IMR-90 (cell line): ENCODE measurements around the gene TMOD2. TPM values are rescaled to one million over a fixed set of nuclear protein-coding genes. Genes with fewer than 3 reads are reported as not detected.

ENCODE experiments used
- ATAC-seq: fragments of 200-7000 bp; cut with Tn5 transposase; 2 replicates; pipeline ENCODE4 v1.9.1; 2020; ENCODE audit warnings: low read depth, mild to moderate bottlenecking, moderate library complexity
- BruUV-seq: library from RNA; stranded (reverse); fragments of 400-500 nt; replicated peaks from 2 replicates; lab custom pipeline; 2021; lab: Mats Ljungman, UMichigan
- CTCF ChIA-PET: fragments of 300-600 bp; formaldehyde crosslinking; extraction: SDS; loops from one replicate; lab custom pipeline; 2021; ENCODE audit warnings: antibody characterized with exemption; lab: Yijun Ruan, JAX
- POLR2A ChIA-PET: fragments of 300-600 bp; sonication (Branson Sonifier 250); formaldehyde crosslinking; loops from one replicate; lab custom pipeline; 2022; ENCODE audit warnings: antibody characterized with exemption; ENCODE audit not compliant: unreplicated experiment; lab: Charles Lee
- DNase-seq: peaks from one replicate; pipeline ENCODE4 v3.0.0; 2013
- H2AFZ ChIP-seq: replicated peaks from 2 replicates; pipeline ENCODE3; 2013; ENCODE audit warnings: low read length, mild to moderate bottlenecking; ENCODE audit not compliant: poor library complexity
- H2AK5ac ChIP-seq: 2 replicates; pipeline ENCODE4 v1.6.1; 2013; ENCODE audit warnings: low read depth, low read length, inconsistent platforms
- H2AK9ac ChIP-seq: replicated peaks from 2 replicates; pipeline ENCODE3; 2013; ENCODE audit warnings: mild to moderate bottlenecking, low read depth, low read length, moderate library complexity; ENCODE audit not compliant: poor library complexity
- H2BK120ac ChIP-seq: 2 replicates; pipeline ENCODE4 v1.6.1; 2013; ENCODE audit warnings: low read depth, low read length, inconsistent platforms
- H2BK15ac ChIP-seq: 3 replicates; pipeline ENCODE4 v1.6.1; 2013; ENCODE audit warnings: low read depth, low read length, inconsistent platforms
- H2BK20ac ChIP-seq: 2 replicates; pipeline ENCODE4 v1.6.1; 2013; ENCODE audit warnings: low read depth, mild to moderate bottlenecking, inconsistent platforms, low read length, moderate library complexity
- H2BK5ac ChIP-seq: 2 replicates; pipeline ENCODE4 v1.6.1; 2013; ENCODE audit warnings: mild to moderate bottlenecking, low read depth, low read length, inconsistent platforms; ENCODE audit not compliant: poor library complexity, severe bottlenecking
- H3K14ac ChIP-seq: replicated peaks from 2 replicates; pipeline ENCODE4 v1.6.1; 2013; ENCODE audit warnings: low read depth, low read length, inconsistent platforms
- H3K18ac ChIP-seq: 2 replicates; pipeline ENCODE4 v1.6.1; 2013; ENCODE audit warnings: low read depth, low read length, control low read depth
- H3K23ac ChIP-seq: 2 replicates; pipeline ENCODE4 v1.6.1; 2013; ENCODE audit warnings: low read depth, low read length, inconsistent platforms
- H3K27ac ChIP-seq: 2 replicates; pipeline ENCODE4 v1.5.1; 2013; ENCODE audit warnings: mild to moderate bottlenecking, control low read depth, low read length; ENCODE audit not compliant: insufficient read depth
- H3K27me3 ChIP-seq: 2 replicates; pipeline ENCODE4 v1.6.1; 2013; ENCODE audit warnings: low read length; ENCODE audit not compliant: control insufficient read depth, insufficient read depth
- H3K36me3 ChIP-seq: 2 replicates; pipeline ENCODE4 v1.6.1; 2013; ENCODE audit warnings: low read length, mixed read lengths; ENCODE audit not compliant: control insufficient read depth, insufficient read depth
- H3K4ac ChIP-seq: 2 replicates; pipeline ENCODE4 v1.6.1; 2013; ENCODE audit warnings: low read depth, low read length, inconsistent platforms
- H3K4me1 ChIP-seq: 2 replicates; pipeline ENCODE4 v1.6.1; 2013; ENCODE audit warnings: low read length, mixed read lengths; ENCODE audit not compliant: control insufficient read depth, insufficient read depth
- H3K4me2 ChIP-seq: 2 replicates; pipeline ENCODE4 v1.6.1; 2013; ENCODE audit warnings: low read depth, mild to moderate bottlenecking, control low read depth, low read length, moderate library complexity
- H3K4me3 ChIP-seq: 2 replicates; pipeline ENCODE4 v1.5.1; 2013; ENCODE audit warnings: low read depth, mild to moderate bottlenecking, control low read depth, low read length, moderate library complexity; ENCODE audit not compliant: insufficient read depth
- H3K56ac ChIP-seq: 2 replicates; pipeline ENCODE4 v1.6.1; 2013; ENCODE audit warnings: low read length, inconsistent platforms; ENCODE audit not compliant: insufficient read depth; ENCODE audit errors: extremely low read depth
- H3K79me1 ChIP-seq, 2 experiments: 2 replicates each; pipeline ENCODE4 v1.6.1; 2013; ENCODE audit warnings: low read length in 2 of 2, inconsistent platforms in 1 of 2, low read depth in 1 of 2
- H3K9ac ChIP-seq: 2 replicates; pipeline ENCODE4 v1.6.1; 2013; ENCODE audit warnings: low read depth, low read length, control low read depth
- H3K9me1 ChIP-seq: 2 replicates; pipeline ENCODE4 v1.6.1; 2013; ENCODE audit warnings: low read length, inconsistent platforms; ENCODE audit not compliant: insufficient read depth
- H3K9me3 ChIP-seq: 2 replicates; pipeline ENCODE4 v1.6.1; 2013; ENCODE audit warnings: low read length; ENCODE audit not compliant: control insufficient read depth, insufficient read depth
- H4K20me1 ChIP-seq: 2 replicates; pipeline ENCODE4 v1.6.1; 2013; ENCODE audit warnings: low read length, inconsistent platforms; ENCODE audit not compliant: insufficient read depth
- H4K5ac ChIP-seq: 2 replicates; pipeline ENCODE4 v1.6.1; 2013; ENCODE audit warnings: mild to moderate bottlenecking, low read depth, low read length, control low read depth
- H4K8ac ChIP-seq, 2 experiments: 2 replicates each; pipeline ENCODE4 v1.6.1; 2013; ENCODE audit warnings: low read depth in 2 of 2, low read length in 2 of 2, control low read depth in 1 of 2, inconsistent platforms in 1 of 2
- H4K91ac ChIP-seq: 2 replicates; pipeline ENCODE4 v1.6.1; 2013; ENCODE audit warnings: low read depth, low read length, inconsistent platforms; ENCODE audit not compliant: insufficient read depth
- BHLHE40 ChIP-seq: fragments of 150-350 bp; IDR thresholded peaks from 2 replicates; pipeline ENCODE4 v1.6.1; 2016; ENCODE audit warnings: mild to moderate bottlenecking, low read depth, low read length
- CEBPB ChIP-seq: IDR thresholded peaks from 2 replicates; pipeline ENCODE4 v1.6.1; 2012; ENCODE audit warnings: low read depth, low read length, improper control_type of control experiment
- CHD1 ChIP-seq: IDR thresholded peaks from 2 replicates; pipeline ENCODE4 v1.6.1; 2012; ENCODE audit warnings: low read depth, low read length, improper control_type of control experiment
- FOS ChIP-seq: fragments of 150-350 bp; IDR thresholded peaks from 2 replicates; pipeline ENCODE4 v1.6.1; 2016; ENCODE audit warnings: low read depth, low read length
- MAFK ChIP-seq: IDR thresholded peaks from 2 replicates; pipeline ENCODE4 v1.6.1; 2012; ENCODE audit warnings: low read depth, low read length, improper control_type of control experiment
- MAZ ChIP-seq: IDR thresholded peaks from 2 replicates; pipeline ENCODE4 v1.6.1; 2012; ENCODE audit warnings: low read depth, mild to moderate bottlenecking, low read length, improper control_type of control experiment, moderate library complexity, borderline replicate concordance
- MXI1 ChIP-seq: IDR thresholded peaks from 2 replicates; pipeline ENCODE4 v1.6.1; 2012; ENCODE audit warnings: low read depth, mild to moderate bottlenecking, low read length, moderate library complexity, borderline replicate concordance
- NFE2L2 ChIP-seq: fragments of 150-350 bp; IDR thresholded peaks from 2 replicates; pipeline ENCODE4 v1.6.1; 2016; ENCODE audit warnings: low read depth, mild to moderate bottlenecking, low read length
- POLR2A ChIP-seq: IDR thresholded peaks from 2 replicates; pipeline ENCODE4 v1.6.1; 2012; ENCODE audit warnings: mild to moderate bottlenecking, low read depth, low read length
- RAD21 ChIP-seq: IDR thresholded peaks from 2 replicates; pipeline ENCODE4 v1.6.1; 2012; ENCODE audit warnings: low read length, improper control_type of control experiment
- RCOR1 ChIP-seq: IDR thresholded peaks from 2 replicates; pipeline ENCODE4 v1.6.1; 2012; ENCODE audit warnings: mild to moderate bottlenecking, low read length, improper control_type of control experiment; ENCODE audit not compliant: insufficient replicate concordance
- RFX5 ChIP-seq: IDR thresholded peaks from 2 replicates; pipeline ENCODE4 v1.8.0; 2012; ENCODE audit warnings: low read depth, mild to moderate bottlenecking, low read length, moderate library complexity
- SMC3 ChIP-seq: fragments of 150-350 bp; IDR thresholded peaks from 2 replicates; pipeline ENCODE4 v1.6.1; 2016; ENCODE audit warnings: low read depth, mild to moderate bottlenecking, antibody characterized with exemption, low read length, moderate library complexity
- WGBS, 2 experiments: methylation state at CpG; one replicate each; pipeline versions ENCODE4 v1.1.5 to v1.1.7; 2013; ENCODE audit warnings: missing lambda C conversion rate in 2 of 2; ENCODE audit not compliant: insufficient read length in 1 of 2; ENCODE audit errors: extremely low coverage in 2 of 2; 5-methylcytosine and 5-hydroxymethylcytosine counted together
- dilution Hi-C: fragments of 300-500 bp; cut with HindIII; formaldehyde crosslinking; loops from one replicate; pipeline ENCODE4 v1.14.3; 2018; ENCODE audit warnings: low sequenced_read_pairs; ENCODE audit not compliant: unreplicated experiment
- in situ Hi-C: fragments of 300-500 bp; cut with MboI; formaldehyde crosslinking; loops from 3 replicates; pipeline ENCODE4 v1.14.3; 2019; ENCODE audit warnings: low sequenced_read_pairs, inconsistent platforms, mixed read lengths
- intact Hi-C: fragments of 100-400 bp; cut with micrococcal nuclease; formaldehyde crosslinking; loops from 2 replicates; pipeline ENCODE4 v1.10.0; 2022
- polyA plus RNA-seq, 3 experiments: library from polyadenylated mRNA; depleted of rRNA; stranded (reverse); fragments of >200 nt; gene quantifications; 2 replicates each; pipeline ENCODE4 v1.2.3, GENCODE V29; 2012; ENCODE audit warnings: low replicate concordance in 1 of 3
- total RNA-seq: library from RNA; depleted of rRNA; stranded (reverse); fragments of >200 nt; gene quantifications from 2 replicates; pipeline ENCODE4 v1.2.3, GENCODE V29; 2012
- TF ChIP-seq, protein P1 (sequence below): conservative IDR thresholded peaks from 2 replicates; pipeline ENCODE4 v1.5.1; 2012; ENCODE audit warnings: mild to moderate bottlenecking, low read depth, low read length, improper control_type of control experiment
- TF ChIP-seq, protein P2 (sequence below): fragments of 150-350 bp; IDR thresholded peaks from 2 replicates; pipeline ENCODE4 v1.6.1; 2017; ENCODE audit warnings: mild to moderate bottlenecking, antibody characterized with exemption, low read length, low read depth
- TF ChIP-seq, protein P3 (sequence below): fragments of 150-350 bp; IDR thresholded peaks from 2 replicates; pipeline ENCODE4 v1.6.1; 2016; ENCODE audit warnings: low read depth, mild to moderate bottlenecking, low read length, moderate library complexity, borderline replicate concordance

Gene TMOD2
- total and polyA plus RNA-seq, 2 of the 4 experiments (the other 2 are of a cell fraction), result 2.8 to 5.4 TPM

DNA sequence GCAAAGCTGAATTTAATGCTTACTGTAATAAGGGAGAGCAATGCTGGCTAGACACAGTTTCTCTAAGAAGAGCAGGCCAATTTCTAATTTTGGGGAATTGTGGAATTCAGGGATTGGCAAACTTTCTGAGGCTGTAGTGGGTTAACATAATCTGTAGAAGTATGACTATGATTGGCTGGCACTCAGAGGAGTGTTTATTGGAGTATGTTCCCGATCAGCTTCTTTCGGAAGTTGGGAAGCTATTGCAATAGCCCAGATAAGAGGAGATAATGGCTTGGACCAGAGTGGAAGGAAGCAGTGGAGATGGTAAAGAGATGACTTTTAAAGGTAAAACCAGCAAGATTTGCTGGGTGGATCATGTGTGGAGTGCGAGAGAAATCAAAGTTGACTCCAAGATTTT, 97.4 kb downstream of the TMOD2 start:
- Histone ChIP-seq H3K27me3 (no peaks in the 10 kb centered on the region), H3K4ac (no peak overlapping the region), H4K91ac (no peak overlapping the region), H3K4me1 (peaks cover 20% of the 10 kb centered on the region), H4K5ac (no peak overlapping the region), H3K9ac (no peak overlapping the region), H3K14ac (no peak overlapping the region), H3K79me1 (peaks cover 21 to 89% of the 10 kb centered on the region in 2 experiments), H2BK5ac (no peak overlapping the region), H2AFZ (no peak overlapping the region), H4K8ac (no peak overlapping the region), H3K9me1 (peaks cover 27% of the 10 kb centered on the region), H3K4me2 (no peak overlapping the region), H3K56ac (no peak overlapping the region), H2BK20ac (no peak overlapping the region), H2BK15ac (no peak overlapping the region), H3K4me3 (no peak overlapping the region), H3K36me3 (no peaks in the 10 kb centered on the region), H3K9me3 (no peaks in the 10 kb centered on the region), H4K20me1 (peaks cover 82% of the 10 kb centered on the region; the same call in 1 of the 2 replicates), H2BK120ac (no peak overlapping the region), H2AK9ac (no peak overlapping the region), H3K27ac (no peak overlapping the region), H3K23ac (no peak overlapping the region), H2AK5ac (no peak overlapping the region; the same call in 1 of the 2 replicates), H3K18ac (no peak overlapping the region)
- no peak for TF ChIP-seq RFX5
- TF ChIP-seq RAD21, result no peak
- no peak for TF ChIP-seq MAZ
- no peak for TF ChIP-seq BHLHE40
- TF ChIP-seq, protein P1, sequence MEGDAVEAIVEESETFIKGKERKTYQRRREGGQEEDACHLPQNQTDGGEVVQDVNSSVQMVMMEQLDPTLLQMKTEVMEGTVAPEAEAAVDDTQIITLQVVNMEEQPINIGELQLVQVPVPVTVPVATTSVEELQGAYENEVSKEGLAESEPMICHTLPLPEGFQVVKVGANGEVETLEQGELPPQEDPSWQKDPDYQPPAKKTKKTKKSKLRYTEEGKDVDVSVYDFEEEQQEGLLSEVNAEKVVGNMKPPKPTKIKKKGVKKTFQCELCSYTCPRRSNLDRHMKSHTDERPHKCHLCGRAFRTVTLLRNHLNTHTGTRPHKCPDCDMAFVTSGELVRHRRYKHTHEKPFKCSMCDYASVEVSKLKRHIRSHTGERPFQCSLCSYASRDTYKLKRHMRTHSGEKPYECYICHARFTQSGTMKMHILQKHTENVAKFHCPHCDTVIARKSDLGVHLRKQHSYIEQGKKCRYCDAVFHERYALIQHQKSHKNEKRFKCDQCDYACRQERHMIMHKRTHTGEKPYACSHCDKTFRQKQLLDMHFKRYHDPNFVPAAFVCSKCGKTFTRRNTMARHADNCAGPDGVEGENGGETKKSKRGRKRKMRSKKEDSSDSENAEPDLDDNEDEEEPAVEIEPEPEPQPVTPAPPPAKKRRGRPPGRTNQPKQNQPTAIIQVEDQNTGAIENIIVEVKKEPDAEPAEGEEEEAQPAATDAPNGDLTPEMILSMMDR, result no peak
- TF ChIP-seq, protein P2, sequence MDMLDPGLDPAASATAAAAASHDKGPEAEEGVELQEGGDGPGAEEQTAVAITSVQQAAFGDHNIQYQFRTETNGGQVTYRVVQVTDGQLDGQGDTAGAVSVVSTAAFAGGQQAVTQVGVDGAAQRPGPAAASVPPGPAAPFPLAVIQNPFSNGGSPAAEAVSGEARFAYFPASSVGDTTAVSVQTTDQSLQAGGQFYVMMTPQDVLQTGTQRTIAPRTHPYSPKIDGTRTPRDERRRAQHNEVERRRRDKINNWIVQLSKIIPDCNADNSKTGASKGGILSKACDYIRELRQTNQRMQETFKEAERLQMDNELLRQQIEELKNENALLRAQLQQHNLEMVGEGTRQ, result no peak
- no peak for TF ChIP-seq CHD1
- no peak for TF ChIP-seq RCOR1
- no peak for TF ChIP-seq NFE2L2
- no peak for TF ChIP-seq POLR2A
- no peak for TF ChIP-seq MAFK
- TF ChIP-seq FOS, result no peak
- TF ChIP-seq MXI1, result no peak
- TF ChIP-seq, protein P3, sequence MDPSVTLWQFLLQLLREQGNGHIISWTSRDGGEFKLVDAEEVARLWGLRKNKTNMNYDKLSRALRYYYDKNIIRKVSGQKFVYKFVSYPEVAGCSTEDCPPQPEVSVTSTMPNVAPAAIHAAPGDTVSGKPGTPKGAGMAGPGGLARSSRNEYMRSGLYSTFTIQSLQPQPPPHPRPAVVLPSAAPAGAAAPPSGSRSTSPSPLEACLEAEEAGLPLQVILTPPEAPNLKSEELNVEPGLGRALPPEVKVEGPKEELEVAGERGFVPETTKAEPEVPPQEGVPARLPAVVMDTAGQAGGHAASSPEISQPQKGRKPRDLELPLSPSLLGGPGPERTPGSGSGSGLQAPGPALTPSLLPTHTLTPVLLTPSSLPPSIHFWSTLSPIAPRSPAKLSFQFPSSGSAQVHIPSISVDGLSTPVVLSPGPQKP, result no peak
- no peak for TF ChIP-seq SMC3
- TF ChIP-seq CEBPB, result no peak
- BruUV-seq, result no TSS peak
- ATAC-seq, result no peak
- ChIA-PET POLR2A (no interaction called here), CTCF (no interaction called here)
- 100% methylated on average over 2 of the region's 3 CpGs; no CpG with 5 or more reads in 1 of the 2 experiments for WGBS, 2 experiments
- DNase-seq, result no peak
- dilution Hi-C loops (no loop called here), in situ Hi-C loops (no loop called here), intact Hi-C loops (no loop called here)
